Measurements from ENCODE around the gene SGK1.
"Not testable (repeated sequence)": the region's sequence is repeated elsewhere in the genome, so short reads cannot be mapped to it uniquely, and the experiment has no call there.

Gene SGK1

GRCh38 chr6:134257516-134257915 lies 60.4 kb downstream of the SGK1 start:
- Histone ChIP-seq H3K9me3 (ENCODE audit: control insufficient read depth, low read length) (no peaks in the 10 kb centered on the region), H3K4me1 (ENCODE audit: control insufficient read depth, insufficient read depth, low read length) (peaks cover 4% of the 10 kb centered on the region), H3K27me3 (ENCODE audit: control insufficient read depth, insufficient read depth, low read length, poor library complexity, severe bottlenecking) (no peaks in the 10 kb centered on the region), H3K27ac (ENCODE audit: insufficient read depth, low read depth, low read length, poor library complexity, severe bottlenecking) (no peak overlapping the region), H3K36me3 (ENCODE audit: control insufficient read depth, insufficient read depth, low read length) (no peaks in the 10 kb centered on the region), H3K4me3 (ENCODE audit: insufficient read depth, low read depth, low read length) (no peak overlapping the region)
- WGBS, 2 experiments = 90 to 97% methylated on average over 3 of the region's 3 CpGs

- Histone ChIP-seq H3K4me3 (ENCODE audit: insufficient read depth, low read depth, low read length) (no peak overlapping the region), H3K27me3 (ENCODE audit: control insufficient read depth, insufficient read depth, low read length, poor library complexity, severe bottlenecking) (no peaks in the 10 kb centered on the region), H3K27ac (ENCODE audit: insufficient read depth, low read depth, low read length, poor library complexity, severe bottlenecking) (no peak overlapping the region), H3K36me3 (ENCODE audit: control insufficient read depth, insufficient read depth, low read length) (no peaks in the 10 kb centered on the region), H3K9me3 (ENCODE audit: control insufficient read depth, low read length) (no peaks in the 10 kb centered on the region), H3K4me1 (ENCODE audit: control insufficient read depth, insufficient read depth, low read length) (peaks cover 4% of the 10 kb centered on the region)
- 85 to 88% methylated on average over 8 of the region's 8 CpGs for WGBS, 2 experiments
These were observed 61.0 kb downstream of the SGK1 start for GRCh38 chr6:134256862-134257261.

- H3K27me3 ChIP-seq (ENCODE audit: control insufficient read depth, insufficient read depth, low read length, poor library complexity, severe bottlenecking); H3K27ac ChIP-seq (ENCODE audit: insufficient read depth, low read depth, low read length, poor library complexity, severe bottlenecking); H3K4me1 ChIP-seq (ENCODE audit: control insufficient read depth, insufficient read depth, low read length); H3K9me3 ChIP-seq (ENCODE audit: control insufficient read depth, low read length); H3K4me3 ChIP-seq (ENCODE audit: insufficient read depth, low read depth, low read length); H3K36me3 ChIP-seq (ENCODE audit: control insufficient read depth, insufficient read depth, low read length): not testable (repeated sequence)
- 84 to 95% methylated on average over 2 of the region's 2 CpGs for WGBS, 2 experiments
These were observed 62.6 kb downstream of the SGK1 start for GRCh38 chr6:134255280-134255679.

GRCh38 chr6:134254118-134254517 lies 63.8 kb downstream of the SGK1 start:
- Histone ChIP-seq H3K27ac (ENCODE audit: insufficient read depth, low read depth, low read length, poor library complexity, severe bottlenecking) (no peak overlapping the region), H3K4me1 (ENCODE audit: control insufficient read depth, insufficient read depth, low read length) (peaks cover 4% of the 10 kb centered on the region), H3K36me3 (ENCODE audit: control insufficient read depth, insufficient read depth, low read length) (no peaks in the 10 kb centered on the region), H3K4me3 (ENCODE audit: insufficient read depth, low read depth, low read length) (no peak overlapping the region), H3K27me3 (ENCODE audit: control insufficient read depth, insufficient read depth, low read length, poor library complexity, severe bottlenecking) (no peaks in the 10 kb centered on the region), H3K9me3 (ENCODE audit: control insufficient read depth, low read length) (no peaks in the 10 kb centered on the region)
- 96 to 100% methylated on average over 4 of the region's 4 CpGs for WGBS, 2 experiments

GRCh38 chr6:134253681-134254080 lies 64.2 kb downstream of the SGK1 start:
- Histone ChIP-seq H3K4me1 (ENCODE audit: control insufficient read depth, insufficient read depth, low read length) (peaks cover 4% of the 10 kb centered on the region), H3K9me3 (ENCODE audit: control insufficient read depth, low read length) (no peaks in the 10 kb centered on the region), H3K27ac (ENCODE audit: insufficient read depth, low read depth, low read length, poor library complexity, severe bottlenecking) (no peak overlapping the region), H3K36me3 (ENCODE audit: control insufficient read depth, insufficient read depth, low read length) (no peaks in the 10 kb centered on the region), H3K27me3 (ENCODE audit: control insufficient read depth, insufficient read depth, low read length, poor library complexity, severe bottlenecking) (no peaks in the 10 kb centered on the region), H3K4me3 (ENCODE audit: insufficient read depth, low read depth, low read length) (no peak overlapping the region)
- 72 to 75% methylated on average over 7 of the region's 7 CpGs for WGBS, 2 experiments

GRCh38 chr6:134251320-134251719 lies 66.6 kb downstream of the SGK1 start:
- Histone ChIP-seq H3K9me3 (ENCODE audit: control insufficient read depth, low read length) (no peaks in the 10 kb centered on the region), H3K4me1 (ENCODE audit: control insufficient read depth, insufficient read depth, low read length) (peaks cover 4% of the 10 kb centered on the region), H3K27me3 (ENCODE audit: control insufficient read depth, insufficient read depth, low read length, poor library complexity, severe bottlenecking) (no peaks in the 10 kb centered on the region), H3K4me3 (ENCODE audit: insufficient read depth, low read depth, low read length) (no peak overlapping the region), H3K36me3 (ENCODE audit: control insufficient read depth, insufficient read depth, low read length) (no peaks in the 10 kb centered on the region), H3K27ac (ENCODE audit: insufficient read depth, low read depth, low read length, poor library complexity, severe bottlenecking) (no peak overlapping the region)
- WGBS, 2 experiments = 94 to 100% methylated on average over 3 of the region's 3 CpGs

- no peak overlapping the region for H3K4me3 ChIP-seq (ENCODE audit: insufficient read depth, low read depth, low read length)
- WGBS, 2 experiments = 95 to 98% methylated on average over 2 of the region's 2 CpGs
- H3K27me3 ChIP-seq (ENCODE audit: control insufficient read depth, insufficient read depth, low read length, poor library complexity, severe bottlenecking) = no peaks in the 10 kb centered on the region
- H3K36me3 ChIP-seq (ENCODE audit: control insufficient read depth, insufficient read depth, low read length) = no peaks in the 10 kb centered on the region
- peaks cover 4% of the 10 kb centered on the region for H3K4me1 ChIP-seq (ENCODE audit: control insufficient read depth, insufficient read depth, low read length)
- H3K9me3 ChIP-seq (ENCODE audit: control insufficient read depth, low read length) = no peaks in the 10 kb centered on the region
- no peak overlapping the region for H3K27ac ChIP-seq (ENCODE audit: insufficient read depth, low read depth, low read length, poor library complexity, severe bottlenecking)
These were observed 67.1 kb downstream of the SGK1 start for GRCh38 chr6:134250776-134251175.

- H3K27ac ChIP-seq (ENCODE audit: insufficient read depth, low read depth, low read length, poor library complexity, severe bottlenecking) = no peak overlapping the region
- WGBS, 2 experiments = 90 to 95% methylated on average over 7 of the region's 7 CpGs
These were observed 67.9 kb downstream of the SGK1 start for GRCh38 chr6:134249759-134250602.

GRCh38 chr6:134249239-134249758 lies 68.6 kb downstream of the SGK1 start:
- no peak overlapping the region for H3K27ac ChIP-seq (ENCODE audit: insufficient read depth, low read depth, low read length, poor library complexity, severe bottlenecking)
- H3K27me3 ChIP-seq (ENCODE audit: control insufficient read depth, insufficient read depth, low read length, poor library complexity, severe bottlenecking) = no peaks in the 10 kb centered on the region
- 89 to 92% methylated on average over 5 of the region's 5 CpGs for WGBS, 2 experiments
- H3K4me3 ChIP-seq (ENCODE audit: insufficient read depth, low read depth, low read length) = no peak overlapping the region
- H3K36me3 ChIP-seq (ENCODE audit: control insufficient read depth, insufficient read depth, low read length) = no peaks in the 10 kb centered on the region
- peaks cover 4% of the 10 kb centered on the region for H3K4me1 ChIP-seq (ENCODE audit: control insufficient read depth, insufficient read depth, low read length)
- H3K9me3 ChIP-seq (ENCODE audit: control insufficient read depth, low read length) = no peaks in the 10 kb centered on the region

More at GRCh38 chr6:134249759-134250602, 67.9 kb downstream of the SGK1 start:
- H3K9me3 ChIP-seq (ENCODE audit: control insufficient read depth, low read length) = no peaks in the 10 kb centered on the region
- no peak overlapping the region for H3K4me3 ChIP-seq (ENCODE audit: insufficient read depth, low read depth, low read length)
- H3K36me3 ChIP-seq (ENCODE audit: control insufficient read depth, insufficient read depth, low read length) = no peaks in the 10 kb centered on the region
- H3K27me3 ChIP-seq (ENCODE audit: control insufficient read depth, insufficient read depth, low read length, poor library complexity, severe bottlenecking) = no peaks in the 10 kb centered on the region
- peaks cover 4% of the 10 kb centered on the region for H3K4me1 ChIP-seq (ENCODE audit: control insufficient read depth, insufficient read depth, low read length)

GRCh38 chr6:134247844-134248580 lies 69.9 kb downstream of the SGK1 start:
- Histone ChIP-seq H3K27ac (ENCODE audit: insufficient read depth, low read depth, low read length, poor library complexity, severe bottlenecking) (no peak overlapping the region), H3K4me1 (ENCODE audit: control insufficient read depth, insufficient read depth, low read length) (no peaks in the 10 kb centered on the region), H3K4me3 (ENCODE audit: insufficient read depth, low read depth, low read length) (no peak overlapping the region), H3K9me3 (ENCODE audit: control insufficient read depth, low read length) (no peaks in the 10 kb centered on the region), H3K36me3 (ENCODE audit: control insufficient read depth, insufficient read depth, low read length) (no peaks in the 10 kb centered on the region), H3K27me3 (ENCODE audit: control insufficient read depth, insufficient read depth, low read length, poor library complexity, severe bottlenecking) (no peaks in the 10 kb centered on the region)
- WGBS, 2 experiments = 83 to 98% methylated on average over 3 to 4 of the region's 4 CpGs

All from ectodermal cell (in vitro differentiated cells).